ENCODE results near the gene NRCAM.

- no peak for TF ChIP-seq CTCF (IDR thresholded peaks at IDR 0.05)
- TF ChIP-seq EP300 (IDR thresholded peaks at IDR 0.05): no peak
- no peak for TF ChIP-seq POLR2A (IDR thresholded peaks at IDR 0.05)
These were observed 285.1 kb downstream of the NRCAM start for GRCh38 chr7:108171164-108171563.

All from gastroesophageal sphincter (tissue), 3 donors.